PC-3 (cell line): ENCODE measurements around the gene ARHGAP18. TPM values are rescaled to one million over a fixed set of nuclear protein-coding genes. Genes with fewer than 3 reads are reported as not detected.

ENCODE experiments used
- ATAC-seq: fragments of 200-7000 bp; cut with Tn5 transposase; 2 replicates; pipeline ENCODE4 v1.9.1; 2020; ENCODE audit warnings: mild to moderate bottlenecking, moderate library complexity
- BruUV-seq: library from RNA; stranded (reverse); fragments of 400-500 nt; replicated peaks from 2 replicates; lab custom pipeline; 2021; lab: Mats Ljungman, UMichigan
- CTCF ChIA-PET: fragments of 300-600 bp; sonication (Branson Sonifier 250); formaldehyde crosslinking; loops from one replicate; lab custom pipeline; 2022; ENCODE audit warnings: antibody characterized with exemption; lab: Charles Lee
- POLR2A ChIA-PET: fragments of 300-600 bp; sonication (Branson Sonifier 250); formaldehyde crosslinking; loops from one replicate; lab custom pipeline; 2022; ENCODE audit warnings: antibody characterized with exemption; ENCODE audit not compliant: unreplicated experiment; lab: Charles Lee
- DNase-seq: peaks from one replicate; pipeline ENCODE4 v3.0.0-alpha.2; 2015
- H2AFZ ChIP-seq: fragments of 300-600 bp; sonication (generic); 2 replicates; pipeline ENCODE4 v1.6.0; 2016; ENCODE audit warnings: antibody characterized with exemption, low read length
- H3F3A ChIP-seq: fragments of 300-600 bp; sonication (generic); one replicate; pipeline ENCODE4 v1.6.0; 2017; ENCODE audit warnings: antibody characterized with exemption, low read length, control low read depth, mild to moderate bottlenecking; ENCODE audit not compliant: unreplicated experiment
- H3K27ac ChIP-seq: fragments of 300-600 bp; sonication (generic); 2 replicates; pipeline ENCODE4 v1.5.1; 2016; ENCODE audit warnings: mild to moderate bottlenecking, low read length
- H3K27me3 ChIP-seq: fragments of 300-600 bp; sonication (generic); 2 replicates; pipeline ENCODE4 v1.6.1; 2016; ENCODE audit warnings: low read length, mixed read lengths
- H3K36me3 ChIP-seq: fragments of 300-600 bp; sonication (generic); 2 replicates; pipeline ENCODE4 v1.6.1; 2016; ENCODE audit warnings: low read depth, mixed run types, low read length, mixed read lengths
- H3K4me1 ChIP-seq: fragments of 300-600 bp; sonication (generic); 2 replicates; pipeline ENCODE4 v1.5.1; 2016; ENCODE audit warnings: low read length; ENCODE audit not compliant: insufficient read depth
- H3K4me2 ChIP-seq: fragments of 300-600 bp; sonication (generic); 2 replicates; pipeline ENCODE4 v1.6.0; 2016; ENCODE audit warnings: low read length
- H3K4me3 ChIP-seq: fragments of 300-600 bp; sonication (generic); 2 replicates; pipeline ENCODE4 v1.5.1; 2016; ENCODE audit warnings: mild to moderate bottlenecking, low read length, mixed read lengths
- H3K79me2 ChIP-seq: fragments of 300-600 bp; sonication (generic); 2 replicates; pipeline ENCODE4 v1.6.1; 2017; ENCODE audit warnings: low read length, mixed read lengths
- H3K9ac ChIP-seq: fragments of 300-600 bp; sonication (generic); 2 replicates; pipeline ENCODE4 v1.6.0; 2016; ENCODE audit warnings: mild to moderate bottlenecking, low read length
- H3K9me2 ChIP-seq: fragments of 300-600 bp; sonication (generic); replicated peaks from 2 replicates; pipeline ENCODE4 v1.6.1; 2016; ENCODE audit warnings: mixed run types, low read length, mixed read lengths
- H3K9me3 ChIP-seq: fragments of 300-600 bp; sonication (generic); 2 replicates; pipeline ENCODE4 v1.6.1; 2016; ENCODE audit warnings: low read length, mixed read lengths
- H4K20me1 ChIP-seq: fragments of 300-600 bp; sonication (generic); 2 replicates; pipeline ENCODE4 v1.6.1; 2016; ENCODE audit warnings: low read length, mixed read lengths
- CTCF ChIP-seq: fragments of 300-600 bp; sonication (generic); conservative IDR thresholded peaks from 2 replicates; pipeline ENCODE4 v1.5.1; 2017; ENCODE audit warnings: antibody characterized with exemption, low read depth, mild to moderate bottlenecking, low read length
- EZH2 ChIP-seq: fragments of 300-600 bp; sonication (generic); IDR thresholded peaks from one replicate; pipeline ENCODE4 v1.6.1; 2017; ENCODE audit warnings: antibody characterized with exemption, mild to moderate bottlenecking, low read length; ENCODE audit not compliant: unreplicated experiment
- EZH2phosphoT487 ChIP-seq: fragments of 300-600 bp; sonication (generic); IDR thresholded peaks from 2 replicates; pipeline ENCODE4 v1.6.1; 2018; ENCODE audit warnings: mild to moderate bottlenecking, antibody characterized with exemption, low read length, borderline replicate concordance
- intact Hi-C: fragments of 100-400 bp; cut with micrococcal nuclease; formaldehyde crosslinking; loops from 2 replicates; pipeline ENCODE4 v1.9.0; 2023
- total RNA-seq: library from RNA; depleted of rRNA; stranded (reverse); fragments of >200 nt; gene quantifications from 2 replicates; pipeline ENCODE4 v1.2.3, GENCODE V29; 2014

Gene ARHGAP18
- total RNA-seq, 1 experiment from 2014 or later: 5.9 TPM

- intact Hi-C loops: no loop called here
- Histone ChIP-seq H4K20me1 (no peaks in the 10 kb centered on the region), H2AFZ (no peak overlapping the region), H3K36me3 (no peaks in the 10 kb centered on the region), H3K27ac (no peak overlapping the region), H3K4me1 (no peaks in the 10 kb centered on the region), H3K9ac (no peak overlapping the region), H3F3A (no peaks in the 10 kb centered on the region), H3K4me3 (no peak overlapping the region), H3K27me3 (no peaks in the 10 kb centered on the region), H3K4me2 (no peak overlapping the region), H3K9me3 (no peaks in the 10 kb centered on the region), H3K79me2 (no peaks in the 10 kb centered on the region), H3K9me2 (no peaks in the 10 kb centered on the region)
- CTCF ChIA-PET: no interaction called here
- BruUV-seq: no TSS peak
- TF ChIP-seq CTCF (no peak), EZH2 (no peak), EZH2phosphoT487 (no peak)
- DNase-seq: no peak
- ATAC-seq: no peak
- POLR2A ChIA-PET: no interaction called here
Measured at GRCh38 chr6:129609635-129610034, 100.3 kb downstream of the ARHGAP18 start.

DNA sequence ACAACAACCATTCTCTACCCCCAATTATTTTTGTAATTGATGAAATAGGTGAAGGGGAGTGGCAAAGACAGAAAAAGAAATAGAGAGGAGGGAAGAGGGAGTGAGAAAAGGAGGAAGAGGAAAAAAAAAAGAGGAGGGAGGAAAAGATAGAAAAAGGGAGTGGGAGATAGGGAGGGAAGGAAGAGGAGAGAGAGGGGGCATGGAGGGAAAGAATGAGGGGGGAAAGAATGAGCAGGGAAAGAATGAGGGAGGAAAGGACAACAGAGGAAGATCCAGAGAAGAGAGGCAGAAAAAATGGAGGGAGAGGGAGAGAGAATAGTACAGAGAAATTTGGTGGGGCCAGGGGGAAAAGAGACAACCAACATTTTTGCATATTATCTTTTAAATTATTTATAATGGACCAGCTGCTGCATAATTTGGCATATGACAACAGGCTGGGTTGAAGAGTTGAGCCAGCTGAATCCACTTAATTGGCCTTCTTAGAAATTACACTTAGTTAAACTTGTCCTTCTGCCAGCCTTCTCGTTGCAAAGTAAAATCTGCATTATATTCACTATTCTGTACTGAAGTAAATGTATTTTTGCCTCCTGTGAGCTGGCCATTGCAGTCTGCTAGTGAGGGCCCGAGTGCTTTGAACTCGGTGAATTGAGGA, 101.0 kb downstream of the ARHGAP18 start:
- Histone ChIP-seq H3K4me2 (no peak overlapping the region), H3K79me2 (no peaks in the 10 kb centered on the region), H3K9me3 (no peaks in the 10 kb centered on the region), H3F3A (no peaks in the 10 kb centered on the region), H3K9ac (no peak overlapping the region), H3K27ac (no peak overlapping the region), H3K27me3 (no peaks in the 10 kb centered on the region), H4K20me1 (no peaks in the 10 kb centered on the region), H2AFZ (no peak overlapping the region), H3K36me3 (no peaks in the 10 kb centered on the region), H3K4me3 (no peak overlapping the region), H3K4me1 (no peaks in the 10 kb centered on the region), H3K9me2 (no peaks in the 10 kb centered on the region)
- no peak for TF ChIP-seq CTCF
- TF ChIP-seq EZH2: no peak
- no peak for TF ChIP-seq EZH2phosphoT487
- ATAC-seq (no peak), DNase-seq (no peak)
- ChIA-PET POLR2A (no interaction called here), CTCF (no interaction called here)
- intact Hi-C loops: no loop called here
- no TSS peak for BruUV-seq

- BruUV-seq: no TSS peak
- ChIA-PET POLR2A (no interaction called here), CTCF (interaction anchor here (0.6 to 0.7 kb wide), 2 partner anchors 65 to 157 kb away, joined by 3 to 13 read pairs; no protein-coding TSS in a partner anchor)
- Histone ChIP-seq H3K4me2 (no peak overlapping the region), H3K4me3 (no peak overlapping the region), H3K9ac (no peak overlapping the region), H3K9me2 (no peaks in the 10 kb centered on the region), H3K36me3 (no peaks in the 10 kb centered on the region), H3K9me3 (no peaks in the 10 kb centered on the region), H4K20me1 (no peaks in the 10 kb centered on the region), H3K27me3 (no peaks in the 10 kb centered on the region), H3F3A (no peaks in the 10 kb centered on the region), H2AFZ (no peak overlapping the region), H3K4me1 (no peaks in the 10 kb centered on the region), H3K79me2 (no peaks in the 10 kb centered on the region), H3K27ac (no peak overlapping the region)
- no peak for ATAC-seq
- intact Hi-C loops: no loop called here
- no peak for DNase-seq
- TF ChIP-seq EZH2: no peak
- no peak for TF ChIP-seq EZH2phosphoT487
- no peak for TF ChIP-seq CTCF
Measured at GRCh38 chr6:129607581-129608186, 102.3 kb downstream of the ARHGAP18 start.
